ENCODE measurements around the gene MAFG. TPM values are rescaled to one million over a fixed set of nuclear protein-coding genes. Genes with fewer than 3 reads are reported as not detected.

MAFG gene
- total RNA-seq, 2 donors from 2014 or later: 8.3 to 14.5 TPM

- DNase-seq: no peak
Measured at GRCh38 chr17:81903896-81904599, 23.5 kb downstream of the MAFG start.

DNA sequence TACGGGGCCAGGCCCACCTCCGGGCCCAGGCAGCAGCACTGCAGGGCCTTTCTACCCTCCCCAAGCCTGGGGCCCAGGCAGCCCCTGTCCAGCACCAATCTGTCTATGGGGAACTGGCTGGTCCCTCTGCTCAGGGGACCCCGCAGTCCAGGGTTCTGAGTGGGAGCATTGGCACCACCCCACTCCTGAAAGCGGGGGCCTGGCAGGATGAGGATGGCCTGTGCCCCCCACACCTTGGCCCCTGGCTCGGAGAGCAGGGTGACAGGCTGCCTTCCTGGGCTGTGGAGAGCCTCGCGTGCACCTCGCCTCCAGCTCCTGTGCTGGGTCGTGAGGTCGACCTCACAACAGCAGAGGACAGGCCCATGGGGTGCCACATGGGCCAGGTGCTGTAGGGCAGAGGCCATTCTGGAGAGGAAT is 24.1 kb downstream of the MAFG start:
- ATAC-seq (no peak), DNase-seq (no peak)
- Histone ChIP-seq H3K9me3 (no peaks in the 10 kb centered on the region), H3K27ac (no peak overlapping the region), H3K4me1 (peaks cover 18% of the 10 kb centered on the region), H3K36me3 (replicated peaks in 1 of 2; ENCODE audit: insufficient read depth in 1 of 2, low read depth in 2 of 2) (peaks cover 0 to 2% of the 10 kb centered on the region in 2 donors), H3K27me3 (no peaks in the 10 kb centered on the region), H3K4me3 (no peak overlapping the region)
- intact Hi-C loops (cut with DNase I): no loop called here
- WGBS, 2 donors: 88% methylated on average over 9 of the region's 10 CpGs; no CpG with 5 or more reads in 1 of the 2 donors
- TF ChIP-seq CTCF (IDR thresholded peaks at IDR 0.05): no peak

More at GRCh38 chr17:81903896-81904599, 23.5 kb downstream of the MAFG start:
- H3K9me3 ChIP-seq: no peaks in the 10 kb centered on the region
- no peak overlapping the region for H3K27ac ChIP-seq
- peaks cover 18% of the 10 kb centered on the region for H3K4me1 ChIP-seq
- intact Hi-C loops (cut with DNase I): no loop called here
- no peak overlapping the region for H3K4me3 ChIP-seq
- H3K36me3 ChIP-seq (replicated peaks in 1 of 2; ENCODE audit: insufficient read depth in 1 of 2, low read depth in 2 of 2): peaks cover 0 to 3% of the 10 kb centered on the region in 2 donors
- WGBS, 2 donors: 93 to 100% methylated on average over 6 to 24 of the region's 24 CpGs
- no peaks in the 10 kb centered on the region for H3K27me3 ChIP-seq
- ATAC-seq: no peak
- TF ChIP-seq CTCF (IDR thresholded peaks at IDR 0.05) (no peak), POLR2A (IDR thresholded peaks at IDR 0.05) (no peak)

- TF ChIP-seq CTCF (IDR thresholded peaks at IDR 0.05): no peak
- no peak for TF ChIP-seq POLR2A (IDR thresholded peaks at IDR 0.05)
- 15 to 23% methylated on average over 20 to 47 of the region's 47 CpGs for WGBS, 2 donors
- Histone ChIP-seq H3K9me3 (no peaks in the 10 kb centered on the region), H3K27ac (no peak overlapping the region), H3K36me3 (replicated peaks in 1 of 2; ENCODE audit: insufficient read depth in 1 of 2, low read depth in 2 of 2) (peaks cover 0 to 4% of the 10 kb centered on the region in 2 donors), H3K4me1 (peaks cover 18% of the 10 kb centered on the region), H3K4me3 (no peak overlapping the region), H3K27me3 (no peaks in the 10 kb centered on the region)
- ATAC-seq (peak; percentile 33), DNase-seq (no peak)
- intact Hi-C loops (cut with DNase I): no loop called here
Measured at GRCh38 chr17:81902653-81903414, 24.7 kb downstream of the MAFG start.

- TF ChIP-seq POLR2A (IDR thresholded peaks at IDR 0.05) (no peak), CTCF (IDR thresholded peaks at IDR 0.05) (no peak)
- intact Hi-C loops (cut with DNase I): no loop called here
- no peak within 1 kb of the TSS for H3K27ac ChIP-seq
- no peaks in the 10 kb centered on the region for H3K9me3 ChIP-seq
- peaks cover 18% of the 10 kb centered on the region for H3K4me1 ChIP-seq
- ATAC-seq (peak; percentile 59), DNase-seq (peak in 2 of 4 donors; percentile 47 to 58)
- no peak within 1 kb of the TSS for H3K4me3 ChIP-seq
- WGBS, 2 donors: 2 to 3% methylated on average over 6 to 64 of the region's 79 CpGs
- H3K27me3 ChIP-seq: no peaks in the 10 kb centered on the region
- peaks cover 2 to 4% of the 10 kb centered on the region in 2 donors for H3K36me3 ChIP-seq (replicated peaks in 1 of 2; ENCODE audit: insufficient read depth in 1 of 2, low read depth in 2 of 2)
Measured at GRCh38 chr17:81902023-81902652, 25.4 kb downstream of the MAFG start, which contains the start of gene NPB. Gene NPB, plus strand, starts transcription at chr17:81902238. Its CDS starts 40 bp downstream, at chr17:81902278.

Data from body of pancreas (tissue), 4 donors.